HT1080 (cell line): Measurements from ENCODE around the gene NFATC2. TPM values are rescaled to one million over a fixed set of nuclear protein-coding genes. Genes with fewer than 3 reads are reported as not detected.

Experiments used
- DNase-seq: peaks from one replicate; pipeline ENCODE4 v3.0.0-alpha.2; 2015; ENCODE audit warnings: low read depth
- total RNA-seq: library from RNA; depleted of rRNA; stranded (reverse); fragments of >200 nt; shearing (Covaris generic); gene quantifications from 2 replicates; pipeline ENCODE4 v1.2.3, GENCODE V29; 2014

The NFATC2 gene
- total RNA-seq, 1 experiment from 2014 or later: 0.23 TPM

GRCh38 chr20:51497542-51498467 lies 44.7 kb downstream of the NFATC2 start:
- DNase-seq: no peak

- DNase-seq: no peak
Observed at GRCh38 chr20:51496964-51497363, 45.6 kb downstream of the NFATC2 start.

- no peak for DNase-seq
Observed at GRCh38 chr20:51495921-51496545, 46.5 kb downstream of the NFATC2 start.

- DNase-seq: no peak
Observed at GRCh38 chr20:51495291-51495690, 47.2 kb downstream of the NFATC2 start.

GRCh38 chr20:51494241-51495110 lies 48.0 kb downstream of the NFATC2 start:
- no peak for DNase-seq

- DNase-seq: no peak
Observed at GRCh38 chr20:51493346-51493791, 49.1 kb downstream of the NFATC2 start.

- DNase-seq: no peak
Observed at GRCh38 chr20:51492167-51493092, 50.1 kb downstream of the NFATC2 start.

GRCh38 chr20:51491393-51491792 lies 51.1 kb downstream of the NFATC2 start:
- DNase-seq: no peak

GRCh38 chr20:51490635-51491034 lies 51.9 kb downstream of the NFATC2 start:
- no peak for DNase-seq

- DNase-seq: no peak
Observed at GRCh38 chr20:51489611-51490010, 52.9 kb downstream of the NFATC2 start.

GRCh38 chr20:51488331-51488730 lies 54.2 kb downstream of the NFATC2 start:
- no peak for DNase-seq

- peak; percentile 96 for DNase-seq
Observed at GRCh38 chr20:51487565-51488268, 54.8 kb downstream of the NFATC2 start.

- DNase-seq: no peak
Observed at GRCh38 chr20:51487076-51487475, 55.4 kb downstream of the NFATC2 start.

- no peak for DNase-seq
Observed at GRCh38 chr20:51486197-51487005, 56.1 kb downstream of the NFATC2 start.

GRCh38 chr20:51484831-51485230 lies 57.7 kb downstream of the NFATC2 start:
- no peak for DNase-seq

GRCh38 chr20:51484141-51484815 lies 58.2 kb downstream of the NFATC2 start:
- DNase-seq: no peak

GRCh38 chr20:51482836-51483473 lies 59.6 kb downstream of the NFATC2 start:
- no peak for DNase-seq
